Fibroblast of mammary gland (primary cell): Measurements from ENCODE around the gene JUN.
A peak's percentile ranks its signal among the peaks of the same experiment; 100 is the strongest.

Experiments
- DNase-seq: peaks from one replicate; pipeline ENCODE4 v3.0.0-alpha.2; 2010; ENCODE audit warnings: low read depth
- H3K4me3 ChIP-seq: 2 replicates; pipeline ENCODE4 v1.5.1; 2011; ENCODE audit warnings: low read depth, mild to moderate bottlenecking, low read length, moderate library complexity; ENCODE audit not compliant: control insufficient read depth
- CTCF ChIP-seq: conservative IDR thresholded peaks from 2 replicates; pipeline ENCODE4 v1.5.1; 2011; ENCODE audit warnings: low read depth, low read length, inconsistent platforms; ENCODE audit not compliant: control insufficient read depth, insufficient read depth

Gene JUN

GRCh38 chr1:58765441-58765840, 18.4 kb downstream of the JUN start:
- no peak for TF ChIP-seq CTCF
- H3K4me3 ChIP-seq, result no peak overlapping the region
- DNase-seq, result no peak

GRCh38 chr1:58765006-58765405, 18.8 kb downstream of the JUN start:
- H3K4me3 ChIP-seq, result no peak overlapping the region
- peak; percentile 31 for DNase-seq
- TF ChIP-seq CTCF, result no peak

- no peak overlapping the region for H3K4me3 ChIP-seq
- peak; percentile 85 for DNase-seq
- TF ChIP-seq CTCF, result no peak
These were observed 19.4 kb downstream of the JUN start for GRCh38 chr1:58764294-58764978.

- TF ChIP-seq CTCF, result no peak
- DNase-seq, result peak; percentile 74
- no peak overlapping the region for H3K4me3 ChIP-seq
These were observed 20.6 kb downstream of the JUN start for GRCh38 chr1:58763214-58763613.

GRCh38 chr1:58762806-58763205, 21.0 kb downstream of the JUN start:
- no peak for TF ChIP-seq CTCF
- H3K4me3 ChIP-seq, result no peak overlapping the region
- DNase-seq, result peak; percentile 75

GRCh38 chr1:58755468-58755872, 28.4 kb downstream of the JUN start:
- H3K4me3 ChIP-seq, result no peak overlapping the region
- no peak for TF ChIP-seq CTCF
- DNase-seq, result peak; percentile 99
